ENCODE data around the gene LRRFIP2.
"Not testable (repeated sequence)": the region's sequence is repeated elsewhere in the genome, so short reads cannot be mapped to it uniquely, and the experiment has no call there.

The LRRFIP2 gene

GRCh38 chr3:37122069-37122468 is 52.3 kb downstream of the LRRFIP2 start:
- in situ Hi-C loops (cut with MboI; ENCODE audit: low sequenced_read_pairs): not testable (repeated sequence)

DNA sequence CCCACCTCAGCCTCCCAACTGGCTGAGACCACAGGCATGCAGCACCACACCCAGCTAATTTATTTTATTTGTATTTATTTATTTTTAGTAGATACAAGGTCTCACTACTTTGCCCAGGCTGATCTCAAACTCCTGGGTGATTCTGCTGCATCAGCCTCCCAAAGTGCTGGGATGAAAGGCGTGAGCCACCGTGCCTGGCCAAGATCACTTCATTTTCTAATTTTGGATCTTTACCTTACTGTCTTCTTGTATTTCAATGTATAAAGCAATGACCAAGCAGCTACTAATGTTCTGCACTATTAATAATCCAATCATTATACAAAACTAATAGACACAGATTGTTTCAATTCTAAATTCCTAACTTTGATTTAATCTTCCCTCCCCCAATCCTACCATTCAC is 56.2 kb downstream of the LRRFIP2 start:
- in situ Hi-C loops (cut with MboI; ENCODE audit: low sequenced_read_pairs): no loop called here

DNA sequence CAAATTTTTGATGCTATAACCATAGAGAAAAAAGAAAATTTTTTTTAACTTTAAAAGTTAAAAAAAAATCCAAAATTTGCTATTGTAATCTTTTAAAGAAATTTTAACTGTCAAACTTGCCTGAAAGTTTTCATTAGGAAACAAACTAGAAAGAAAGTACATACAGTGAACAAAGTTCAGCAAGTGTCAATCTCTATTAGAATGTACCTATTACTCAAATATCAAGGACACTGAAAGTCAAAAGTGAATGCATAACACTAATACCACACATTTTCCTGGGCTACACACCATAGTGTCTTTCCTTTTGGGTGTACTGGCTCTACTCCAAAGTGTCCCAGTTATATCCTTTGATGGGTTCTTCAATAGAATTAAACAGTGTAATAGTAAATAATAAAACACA is 56.8 kb downstream of the LRRFIP2 start:
- in situ Hi-C loops (cut with MboI; ENCODE audit: low sequenced_read_pairs): no loop called here

DNA sequence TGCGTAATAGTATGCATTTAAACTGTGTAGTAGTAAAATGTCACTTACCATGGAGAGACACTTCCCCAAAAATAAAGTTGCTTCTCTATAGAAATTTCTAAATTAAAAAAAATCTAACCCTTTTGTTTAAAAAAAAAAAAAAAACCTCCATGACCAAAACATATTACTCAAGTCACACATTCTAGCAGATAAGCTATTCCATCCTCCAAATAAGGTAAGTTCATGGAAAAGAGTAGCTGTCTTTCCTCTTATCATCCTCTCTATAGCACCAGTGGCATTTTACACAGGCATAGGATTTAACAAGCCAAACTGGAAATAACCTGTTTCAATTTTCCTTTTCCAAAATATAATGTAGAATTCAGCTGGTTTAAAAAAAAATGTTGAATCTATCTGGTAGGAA is 57.4 kb downstream of the LRRFIP2 start:
- in situ Hi-C loops (cut with MboI; ENCODE audit: low sequenced_read_pairs): no loop called here

GRCh38 chr3:37115446-37115845 is 58.9 kb downstream of the LRRFIP2 start:
- in situ Hi-C loops (cut with MboI; ENCODE audit: low sequenced_read_pairs): no loop called here

DNA sequence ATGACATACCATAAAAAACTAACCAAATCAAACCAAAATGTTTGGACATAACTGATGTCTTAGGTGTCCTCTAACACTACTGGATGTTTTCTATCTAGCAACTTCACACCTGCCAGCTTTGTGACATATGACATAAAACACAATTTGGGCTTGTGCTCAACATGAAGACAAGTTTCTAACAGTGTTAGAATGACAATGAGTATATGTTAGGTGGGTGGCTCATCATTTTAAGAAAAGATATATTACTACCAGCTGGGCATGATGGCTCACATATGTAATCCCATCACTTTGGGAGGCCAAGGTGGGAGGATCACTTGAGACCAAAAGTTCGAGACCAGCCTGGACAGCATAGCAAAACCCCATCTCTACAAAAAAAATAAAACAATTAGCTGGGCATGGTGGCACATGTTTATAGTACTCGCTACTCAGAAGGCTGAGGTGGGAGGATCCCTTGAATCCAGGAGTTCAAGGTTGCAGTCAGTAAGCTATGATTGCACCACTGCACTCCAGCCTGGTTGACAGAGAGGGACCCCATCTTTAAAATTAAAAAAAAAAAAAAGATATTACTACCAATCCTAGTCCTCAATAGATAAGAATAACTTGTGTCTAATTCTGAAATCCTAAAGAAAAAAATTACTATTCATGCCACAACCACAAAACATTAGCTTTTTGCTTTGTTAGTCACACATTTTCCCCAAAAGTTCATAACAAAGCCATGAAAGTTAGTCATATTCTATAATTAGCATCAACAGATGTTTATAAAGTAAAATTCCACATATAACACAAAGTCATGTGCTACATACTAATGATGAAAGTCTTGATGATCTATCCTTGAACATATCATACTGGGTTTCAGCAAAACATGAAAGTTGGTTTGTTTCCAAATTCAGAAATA is 59.9 kb downstream of the LRRFIP2 start:
- in situ Hi-C loops (cut with MboI; ENCODE audit: low sequenced_read_pairs): no loop called here

- in situ Hi-C loops (cut with MboI; ENCODE audit: low sequenced_read_pairs): no loop called here
Observed at GRCh38 chr3:37112987-37113386, 61.4 kb downstream of the LRRFIP2 start.

DNA sequence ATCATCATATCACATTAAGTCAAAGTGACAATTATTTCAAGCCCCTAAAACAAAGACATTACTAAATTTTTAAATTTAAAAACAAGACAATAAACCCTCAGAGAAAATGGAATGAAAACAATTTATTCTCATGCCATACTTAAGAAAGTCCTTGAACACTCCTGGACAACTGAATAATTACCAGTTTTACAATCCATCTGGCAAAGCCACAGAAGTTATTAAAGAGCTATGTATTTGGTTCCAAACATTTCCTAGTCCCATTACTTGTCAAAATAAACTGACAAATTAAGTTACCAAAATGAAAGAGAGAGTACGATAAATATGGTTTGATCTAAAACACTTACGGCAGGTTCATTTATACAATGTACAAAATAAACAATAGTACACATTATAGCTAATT is 63.2 kb downstream of the LRRFIP2 start:
- in situ Hi-C loops (cut with MboI; ENCODE audit: low sequenced_read_pairs): no loop called here

- in situ Hi-C loops (cut with MboI; ENCODE audit: low sequenced_read_pairs): no loop called here
Observed at GRCh38 chr3:37107846-37108245, 66.5 kb downstream of the LRRFIP2 start.

DNA sequence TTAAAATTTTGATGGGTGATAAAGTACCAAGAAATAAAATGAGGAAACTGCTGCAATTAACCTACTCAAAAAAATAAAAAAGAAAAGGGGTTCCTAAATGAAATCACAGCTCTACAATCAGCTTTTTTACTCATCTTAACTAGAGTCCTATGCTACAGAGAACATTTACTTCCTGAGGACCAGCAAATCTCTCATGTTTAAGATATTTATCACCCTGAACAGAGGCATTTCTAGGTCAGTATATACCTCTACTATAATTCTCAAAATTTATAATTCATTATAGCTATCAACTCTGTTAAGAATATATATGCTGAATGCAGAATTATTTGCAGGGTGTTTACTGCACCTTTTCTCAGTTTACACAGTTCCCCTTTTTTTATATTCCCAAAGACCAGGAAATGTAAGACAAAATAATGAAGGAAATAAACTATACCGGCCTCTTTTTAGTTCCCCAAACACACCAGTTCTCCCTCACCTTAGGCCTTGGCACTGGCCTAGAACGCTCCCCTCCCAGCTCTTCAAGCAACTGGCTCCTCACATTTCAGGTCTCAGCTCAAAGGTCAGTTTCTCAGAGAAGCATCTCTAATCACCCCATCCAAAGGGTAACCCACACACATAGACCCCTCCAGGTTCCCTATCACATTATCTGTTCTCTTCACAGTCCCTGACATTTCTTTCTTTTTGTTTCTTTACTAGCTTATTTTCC is 71.1 kb downstream of the LRRFIP2 start:
- in situ Hi-C loops (cut with MboI; ENCODE audit: low sequenced_read_pairs): no loop called here

DNA sequence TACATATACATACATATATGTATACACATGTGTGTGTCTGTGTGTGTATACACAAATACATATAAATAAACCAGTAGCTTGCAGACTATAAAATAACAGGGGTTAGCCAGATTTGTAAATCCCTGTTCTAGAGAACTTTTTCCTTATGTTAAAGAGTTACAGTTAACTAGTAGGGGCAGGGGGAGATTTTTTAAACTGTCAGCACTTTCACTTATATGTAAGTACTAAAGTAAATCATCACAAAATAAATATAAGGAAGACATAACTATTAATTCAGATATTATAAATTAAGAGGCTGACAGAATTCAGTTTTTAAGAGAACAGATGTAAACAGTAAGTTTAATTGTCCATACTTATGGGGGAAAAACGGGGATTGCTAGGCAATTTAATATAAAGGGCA is 74.0 kb downstream of the LRRFIP2 start:
- in situ Hi-C loops (cut with MboI; ENCODE audit: low sequenced_read_pairs): no loop called here

GRCh38 chr3:37099469-37099868 is 74.9 kb downstream of the LRRFIP2 start:
- in situ Hi-C loops (cut with MboI; ENCODE audit: low sequenced_read_pairs): no loop called here

- in situ Hi-C loops (cut with MboI; ENCODE audit: low sequenced_read_pairs): no loop called here
Observed at GRCh38 chr3:37098884-37099283, 75.5 kb downstream of the LRRFIP2 start.

GRCh38 chr3:37097776-37098175 is 76.6 kb downstream of the LRRFIP2 start:
- in situ Hi-C loops (cut with MboI; ENCODE audit: low sequenced_read_pairs): no loop called here

DNA sequence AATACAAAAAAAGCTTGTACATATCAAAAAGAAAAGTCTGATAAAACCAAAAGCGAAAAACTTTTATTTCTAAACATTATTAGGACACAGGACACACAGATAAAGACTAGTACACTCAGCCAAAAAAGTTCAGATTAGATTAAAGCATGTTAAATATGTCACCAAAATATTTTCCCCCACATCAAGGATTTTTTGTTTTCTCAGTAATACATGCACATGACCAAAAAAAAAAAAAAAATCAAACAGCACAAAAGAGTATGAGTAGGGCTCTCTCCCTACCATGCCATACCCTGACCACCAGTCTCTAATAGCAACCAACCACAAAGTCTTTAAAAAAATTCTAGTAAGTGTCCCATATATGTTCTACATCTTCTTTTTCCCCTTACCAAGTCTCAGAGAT is 77.4 kb downstream of the LRRFIP2 start:
- in situ Hi-C loops (cut with MboI; ENCODE audit: low sequenced_read_pairs): no loop called here

- in situ Hi-C loops (cut with MboI; ENCODE audit: low sequenced_read_pairs): no loop called here
Observed at GRCh38 chr3:37096288-37096687, 78.1 kb downstream of the LRRFIP2 start.

DNA sequence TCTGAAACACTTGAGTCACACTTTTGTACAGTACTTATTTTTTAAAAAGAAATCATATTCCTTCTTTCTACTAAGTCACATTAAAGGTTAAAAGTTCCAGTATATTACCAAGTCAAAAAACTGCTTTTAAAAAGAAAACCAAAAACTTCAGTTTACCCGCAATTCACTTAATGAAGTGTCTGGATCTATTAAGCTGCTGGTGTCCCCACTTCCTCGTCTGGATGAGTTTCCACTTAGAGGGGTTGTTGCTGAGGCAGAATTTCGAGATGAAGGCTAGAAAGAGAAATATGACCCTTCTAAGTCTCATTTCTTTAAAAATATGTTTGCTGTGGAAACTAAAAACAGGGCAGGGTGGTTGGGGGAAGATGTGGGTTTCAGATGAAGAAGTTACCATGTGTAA is 79.7 kb downstream of the LRRFIP2 start:
- in situ Hi-C loops (cut with MboI; ENCODE audit: low sequenced_read_pairs): no loop called here

DNA sequence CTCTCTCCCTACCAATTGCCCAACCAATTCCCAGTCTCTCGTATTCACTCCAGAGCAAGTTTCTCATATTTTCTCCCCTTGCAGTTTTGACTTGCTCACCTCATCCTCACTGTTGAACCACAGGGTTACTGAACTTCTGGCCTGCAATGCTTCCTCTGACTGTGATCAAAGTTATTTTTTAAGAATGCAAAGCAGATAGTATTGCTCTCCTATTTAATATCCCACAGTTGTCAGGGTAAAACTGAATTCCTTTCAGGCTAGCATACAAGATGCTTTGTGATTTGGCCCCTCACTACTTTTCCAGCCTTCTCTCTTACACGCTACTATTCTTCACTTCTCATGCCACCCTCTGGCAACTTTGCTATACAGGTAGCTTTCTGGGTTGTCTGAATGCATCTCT is 80.9 kb downstream of the LRRFIP2 start:
- in situ Hi-C loops (cut with MboI; ENCODE audit: low sequenced_read_pairs): no loop called here

DNA sequence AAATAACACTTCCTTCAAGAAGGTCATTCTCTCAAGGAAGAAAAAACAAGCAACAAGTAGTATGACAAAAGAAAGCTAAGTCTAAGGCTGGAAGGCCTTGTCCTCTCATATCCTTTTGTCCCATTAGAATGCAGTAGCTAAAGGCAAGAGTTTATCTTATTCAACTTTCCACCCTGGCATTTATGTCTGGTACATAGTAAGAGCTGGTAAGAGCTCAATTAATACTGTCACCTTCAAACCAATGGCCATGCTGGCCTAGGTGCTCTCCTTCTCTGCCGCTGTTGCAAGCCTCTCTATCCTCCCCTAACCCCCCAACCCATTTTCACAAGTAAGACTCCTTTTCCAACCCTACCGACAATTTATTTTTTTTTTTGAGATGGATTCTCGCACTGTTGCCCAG is 81.9 kb downstream of the LRRFIP2 start:
- in situ Hi-C loops (cut with MboI; ENCODE audit: low sequenced_read_pairs): no loop called here

GRCh38 chr3:37087870-37088269 is 86.5 kb downstream of the LRRFIP2 start:
- in situ Hi-C loops (cut with MboI; ENCODE audit: low sequenced_read_pairs): no loop called here

DNA sequence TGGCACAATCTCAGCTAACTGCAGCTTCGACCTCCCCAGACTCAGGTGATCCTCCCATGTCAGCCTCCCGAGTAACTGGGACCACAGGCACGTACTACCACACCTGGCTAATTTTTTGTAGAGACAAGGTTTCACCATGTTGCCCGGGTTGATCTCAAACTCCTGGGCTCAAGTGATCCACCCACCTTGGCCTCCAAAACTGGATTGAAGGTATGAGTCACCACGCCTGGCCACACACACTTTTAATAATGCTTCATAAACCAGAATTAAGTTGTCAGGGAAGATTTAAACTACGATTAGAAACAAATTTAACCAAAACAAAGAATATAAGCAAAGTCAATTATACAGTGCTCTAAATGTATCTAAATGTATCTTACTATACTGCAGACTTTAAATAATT is 87.5 kb downstream of the LRRFIP2 start:
- in situ Hi-C loops (cut with MboI; ENCODE audit: low sequenced_read_pairs): no loop called here

- in situ Hi-C loops (cut with MboI; ENCODE audit: low sequenced_read_pairs): no loop called here
Observed at GRCh38 chr3:37082317-37082716, 92.1 kb downstream of the LRRFIP2 start.

All from hTERT RPE-1 (cell line).